HG03064 (cell line): ENCODE data around the gene CPLX1.
"Not testable (repeated sequence)": the region's sequence is repeated elsewhere in the genome, so short reads cannot be mapped to it uniquely, and the experiment has no call there.

ENCODE experiments used
- ATAC-seq: cut with Tn5 transposase; IDR thresholded peaks from one replicate; pipeline ENCODE4 v1.9.1; 2021; ENCODE audit warnings: low read depth; ENCODE audit not compliant: unreplicated experiment

CPLX1 gene

DNA sequence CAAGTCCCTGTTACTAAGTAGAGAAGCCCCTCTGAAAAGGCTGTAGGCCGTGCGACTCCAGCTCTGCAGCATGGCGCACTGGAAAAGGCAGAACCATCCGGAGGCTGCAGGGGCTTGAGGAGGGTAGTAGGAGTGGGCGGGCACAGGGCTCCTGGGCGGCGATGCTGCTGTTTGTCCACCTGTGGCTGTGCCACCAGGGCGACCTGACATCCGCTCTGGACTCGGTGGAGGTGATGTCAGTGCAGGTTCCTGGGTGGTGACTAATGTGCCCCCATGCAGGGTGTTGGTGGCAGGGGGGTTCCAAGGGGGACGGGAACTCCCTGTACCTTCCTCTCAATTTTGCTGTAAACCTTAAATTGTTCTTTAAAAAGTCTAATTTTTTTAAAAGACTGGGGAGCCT is 62.0 kb downstream of the CPLX1 start:
- no peak for ATAC-seq

GRCh38 chr4:763191-763810 is 62.6 kb downstream of the CPLX1 start:
- ATAC-seq = no peak

- ATAC-seq = no peak
Measured at GRCh38 chr4:762211-763190, 63.4 kb downstream of the CPLX1 start.

DNA sequence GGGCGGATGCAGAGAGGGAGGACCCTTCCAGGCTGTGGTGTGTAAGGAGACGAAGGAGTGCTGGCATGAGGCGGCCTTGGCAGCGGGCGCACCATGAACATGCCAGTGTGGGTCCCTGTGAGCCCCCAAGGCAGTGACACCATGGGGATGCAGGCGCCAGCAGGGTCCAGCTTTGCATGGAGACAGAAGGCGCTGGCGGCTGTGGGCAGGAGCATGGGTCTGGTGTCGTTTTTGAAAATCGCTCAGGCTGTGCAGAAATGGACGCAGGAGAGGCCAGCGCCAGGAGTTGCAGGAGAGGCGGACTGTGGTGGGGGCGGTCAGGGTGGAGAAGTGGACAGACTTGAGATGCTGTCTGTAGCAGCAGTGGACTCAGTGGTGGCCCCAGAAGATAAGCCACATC is 64.2 kb downstream of the CPLX1 start:
- no peak for ATAC-seq

GRCh38 chr4:761086-761485 is 64.8 kb downstream of the CPLX1 start:
- ATAC-seq = no peak

- ATAC-seq = no peak
Measured at GRCh38 chr4:760616-761015, 65.3 kb downstream of the CPLX1 start.

DNA sequence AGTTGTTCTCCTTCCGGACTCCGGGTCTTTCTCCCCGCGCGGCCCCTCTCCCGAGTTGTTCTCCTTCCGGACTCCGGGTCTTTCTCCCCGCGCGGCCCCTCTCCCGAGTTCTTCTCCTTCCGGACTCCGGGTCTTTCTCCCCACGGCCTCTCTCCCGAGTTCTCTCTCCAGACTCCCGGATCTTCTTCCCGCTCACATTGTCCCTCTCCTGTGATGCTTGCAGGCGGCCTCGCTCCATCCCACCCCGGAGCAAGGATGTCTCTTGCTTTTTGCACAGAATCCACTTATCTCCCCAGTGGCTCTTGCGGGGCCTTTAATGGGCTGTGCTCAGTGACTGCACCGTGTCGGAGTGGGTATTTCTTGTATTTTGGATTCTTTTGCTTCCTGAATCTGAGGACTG is 66.1 kb downstream of the CPLX1 start:
- not testable (repeated sequence) for ATAC-seq

DNA sequence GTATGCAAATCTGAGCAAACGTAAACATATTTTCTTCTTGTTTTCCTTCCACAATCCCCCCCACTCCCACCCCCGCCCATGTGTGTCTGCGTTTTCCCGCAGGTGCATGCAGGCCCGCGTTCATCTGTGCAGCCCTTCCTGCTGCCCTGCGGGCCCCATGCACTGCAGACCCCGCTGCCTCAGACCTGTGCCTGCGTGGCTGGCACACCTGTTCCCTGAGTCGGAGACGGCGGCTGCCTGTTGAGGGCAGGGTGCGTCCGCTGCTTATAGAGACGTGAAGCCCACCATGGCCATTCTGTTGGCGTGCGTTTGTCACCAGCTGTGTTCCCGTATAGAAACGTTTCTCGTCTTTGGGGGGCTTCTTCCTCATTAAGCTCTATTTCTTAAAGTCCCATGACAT is 68.8 kb downstream of the CPLX1 start:
- ATAC-seq = no peak

- ATAC-seq = no peak
Measured at GRCh38 chr4:754221-755120, 71.5 kb downstream of the CPLX1 start.

- ATAC-seq = not testable (repeated sequence)
Measured at GRCh38 chr4:753186-753585, 72.7 kb downstream of the CPLX1 start.

- no peak for ATAC-seq
Measured at GRCh38 chr4:752196-752861, 73.6 kb downstream of the CPLX1 start.

DNA sequence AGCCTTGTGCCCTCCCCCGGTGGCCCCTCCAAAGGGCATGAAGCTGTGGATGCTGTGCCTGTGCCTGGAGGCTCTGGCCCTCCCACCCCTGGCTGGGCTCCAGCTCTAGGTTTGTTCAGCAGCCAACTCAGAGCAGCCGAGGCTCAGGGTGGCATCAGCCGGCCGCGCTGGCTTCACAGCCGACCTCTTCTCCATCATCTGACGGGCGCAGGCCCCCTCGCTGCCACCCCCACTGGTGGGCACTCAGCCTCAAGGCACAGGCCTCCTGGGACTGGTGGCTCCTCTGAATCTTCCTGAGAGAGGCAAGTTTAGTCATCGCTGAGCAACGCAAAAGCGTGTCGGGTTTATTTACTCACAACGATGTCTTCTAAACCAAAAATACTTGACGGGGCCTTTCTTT is 74.3 kb downstream of the CPLX1 start:
- no peak for ATAC-seq

DNA sequence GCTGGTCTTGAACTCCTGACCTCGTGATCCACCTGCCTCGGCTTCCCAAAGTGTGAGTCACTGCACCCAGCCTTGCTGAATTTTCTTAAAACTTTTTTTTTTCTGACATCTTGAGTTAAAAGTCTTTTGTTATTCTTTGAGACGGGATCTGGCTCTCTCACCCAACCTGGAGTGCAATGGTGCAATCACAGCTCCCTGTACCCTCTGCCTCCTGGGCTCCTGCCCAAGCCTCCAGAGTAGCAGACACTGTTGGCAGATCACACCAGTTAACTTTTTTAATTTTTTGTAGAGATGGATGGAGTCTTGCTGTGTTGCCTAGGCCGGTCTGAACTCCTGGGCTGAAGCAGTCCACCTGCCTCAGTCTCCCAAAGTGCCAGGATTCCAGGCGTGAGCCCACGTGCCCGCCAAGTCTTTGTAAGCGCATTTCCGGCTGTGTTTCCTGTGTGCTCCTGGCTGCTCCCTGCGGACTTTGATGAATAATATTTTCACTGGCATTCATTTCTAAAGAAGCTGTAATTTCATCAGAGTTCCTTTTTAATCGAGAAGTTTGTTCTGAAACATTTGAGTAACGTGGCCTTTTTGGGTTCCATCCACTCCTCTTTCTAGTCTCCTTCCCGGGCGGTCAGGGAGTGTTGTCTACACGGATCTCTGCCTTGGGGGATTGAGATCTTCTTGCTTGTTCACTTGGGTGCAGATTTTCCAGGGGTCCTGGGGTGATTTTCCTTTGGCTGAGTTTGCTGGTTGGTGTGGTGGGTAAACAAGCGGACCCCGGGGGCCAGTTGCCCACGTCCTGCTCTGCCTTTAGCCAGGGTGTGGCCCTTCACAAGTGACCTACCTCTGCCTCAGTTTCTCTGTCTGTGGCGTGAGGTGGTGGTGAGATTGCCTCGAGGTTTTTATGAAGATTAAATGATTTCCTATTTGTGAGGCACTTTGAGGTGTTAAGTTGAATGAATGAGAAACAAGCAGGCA is 75.9 kb downstream of the CPLX1 start:
- no peak for ATAC-seq

- ATAC-seq = no peak
Measured at GRCh38 chr4:748461-748860, 77.5 kb downstream of the CPLX1 start.

- ATAC-seq = no peak
Measured at GRCh38 chr4:747546-748170, 78.3 kb downstream of the CPLX1 start.

GRCh38 chr4:744212-744841 is 81.6 kb downstream of the CPLX1 start:
- no peak for ATAC-seq

GRCh38 chr4:743463-744211 is 82.3 kb downstream of the CPLX1 start:
- no peak for ATAC-seq
